K562 (cell line): ENCODE results near the gene SHANK3. TPM values are rescaled to one million over a fixed set of nuclear protein-coding genes. Genes with fewer than 3 reads are reported as not detected.
"Not testable (repeated sequence)": the region's sequence is repeated elsewhere in the genome, so short reads cannot be mapped to it uniquely, and the experiment has no call there.

Source experiments
- ATAC-seq: fragments of 200-7000 bp; cut with Tn5 transposase; 3 replicates; pipeline ENCODE4 v1.9.1; 2020; ENCODE audit warnings: moderate library complexity
- BruUV-seq: library from RNA; stranded (reverse); fragments of 400-500 nt; replicated peaks from 2 replicates; lab custom pipeline; 2021; lab: Mats Ljungman, UMichigan
- CTCF ChIA-PET: fragments of 300-600 bp; formaldehyde crosslinking; extraction: SDS; loops from one replicate; lab custom pipeline; 2021; ENCODE audit warnings: low intra/inter-chr PET ratio; lab: Yijun Ruan, JAX
- POLR2A ChIA-PET: fragments of 300-600, 350-650 bp; sonication (Branson Sonifier 250); formaldehyde crosslinking; extraction: SDS; loops from one replicate; lab custom pipeline; 2021; ENCODE audit warnings: antibody characterized with exemption, inconsistent platforms; lab: Yijun Ruan, JAX
- DNase-seq, 4 experiments: peaks; one replicate each; pipeline versions ENCODE4 v3.0.0 to v3.0.0-alpha.2; 2011 to 2018; ENCODE audit warnings: low spot score in 3 of 4, mixed read lengths in 3 of 4; ENCODE audit errors: extremely low read depth in 1 of 4
- FAIRE-seq: peaks from 2 replicates; lab custom pipeline; 2011; peaks lifted over from hg19 to GRCh38; lab: Jason Lieb, UNC
- H2AFZ ChIP-seq: 2 replicates; pipeline ENCODE4 v1.6.0; 2011; ENCODE audit warnings: low read depth, low read length, control low read depth, inconsistent platforms
- H3K27ac ChIP-seq: fragments of 200-600 bp; 3 replicates; pipeline ENCODE4 v1.8.0; 2011; ENCODE audit warnings: low read depth, mild to moderate bottlenecking, control low read depth, inconsistent platforms, low read length, moderate library complexity, mixed read lengths; ENCODE audit errors: extremely low read depth
- H3K27me3 ChIP-seq, 2 experiments: fragments of 300-600 bp in 1 of 2; 2 replicates in 1 of 2; 3 replicates in 1 of 2; pipeline versions ENCODE4 v1.6.0 to v1.8.0; 2011; ENCODE audit warnings: inconsistent platforms in 2 of 2, low read length in 2 of 2, mild to moderate bottlenecking in 1 of 2, mixed read lengths in 1 of 2, moderate library complexity in 1 of 2; ENCODE audit not compliant: control insufficient read depth in 2 of 2, insufficient read depth in 2 of 2
- H3K36me3 ChIP-seq: fragments of 300-600 bp; 3 replicates; pipeline ENCODE4 v1.8.0; 2011; ENCODE audit warnings: mild to moderate bottlenecking, low read length, inconsistent platforms; ENCODE audit not compliant: control insufficient read depth, insufficient read depth
- H3K4me1 ChIP-seq, 2 experiments: fragments of 200-600 bp in 1 of 2; replicated peaks in 1 of 2; 2 replicates in 1 of 2; 3 replicates in 1 of 2; pipeline versions ENCODE4 v1.5.1 to v1.8.0; 2011; ENCODE audit warnings: inconsistent platforms in 2 of 2, low read length in 2 of 2, mild to moderate bottlenecking in 1 of 2, mixed read lengths in 1 of 2, moderate library complexity in 1 of 2; ENCODE audit not compliant: control insufficient read depth in 2 of 2, insufficient read depth in 2 of 2
- H3K4me2 ChIP-seq: 2 replicates; pipeline ENCODE4 v1.6.1; 2011; ENCODE audit warnings: low read length, control low read depth, inconsistent platforms, mixed read lengths; ENCODE audit not compliant: insufficient read depth
- H3K4me3 ChIP-seq: fragments of 200-600 bp; sonication (generic), shearing (Covaris generic); 2 replicates; pipeline ENCODE4 v1.5.1; 2016; ENCODE audit warnings: control low read depth, inconsistent platforms
- H3K79me2 ChIP-seq: fragments of 200-600 bp; 3 replicates; pipeline ENCODE4 v1.8.0; 2011; ENCODE audit warnings: low read length, inconsistent platforms; ENCODE audit not compliant: control insufficient read depth, insufficient read depth
- H3K9ac ChIP-seq, 2 experiments: 2 replicates each; pipeline versions ENCODE4 v1.6.0 to v1.6.1; 2011; ENCODE audit warnings: low read depth in 2 of 2, low read length in 2 of 2, control low read depth in 1 of 2, inconsistent platforms in 1 of 2, mild to moderate bottlenecking in 1 of 2, mixed read lengths in 1 of 2; ENCODE audit not compliant: insufficient read depth in 1 of 2
- H3K9me1 ChIP-seq: one replicate; pipeline ENCODE4 v1.6.0; 2011; ENCODE audit warnings: inconsistent platforms, mild to moderate bottlenecking, low read length, moderate library complexity; ENCODE audit not compliant: control insufficient read depth, insufficient read depth
- H3K9me3 ChIP-seq: replicated peaks from 2 replicates; pipeline ENCODE4 v1.5.1; 2011; ENCODE audit warnings: low read depth, low read length, inconsistent platforms; ENCODE audit not compliant: control insufficient read depth, insufficient read depth
- H4K20me1 ChIP-seq: replicated peaks from 2 replicates; pipeline ENCODE4 v1.6.1; 2011; ENCODE audit warnings: low read length, inconsistent platforms, mixed read lengths; ENCODE audit not compliant: control insufficient read depth, insufficient read depth
- ATF3 ChIP-seq, 2 experiments: fragments of 450-650 bp in 1 of 2; sonication (generic) in 1 of 2; formaldehyde crosslinking in 1 of 2; IDR thresholded peaks in 1 of 2; conservative IDR thresholded peaks in 1 of 2; 2 replicates each; pipeline versions ENCODE4 v1.6.1 to v1.8.1; 2016 to 2023; ENCODE audit warnings: mild to moderate bottlenecking in 2 of 2, moderate library complexity in 2 of 2, inconsistent platforms in 1 of 2, missing genetic modification reagents in 1 of 2
- CEBPB ChIP-seq: fragments of 450-650 bp; IDR thresholded peaks from 2 replicates; pipeline ENCODE4 v1.6.1; 2016; ENCODE audit warnings: missing genetic modification characterization, missing compliant biosample characterization
- PHTF2 ChIP-seq: fragments of 250-450 bp; sonication (Bioruptor Pico); IDR thresholded peaks from 2 replicates; pipeline ENCODE4 v1.5.0; 2021; ENCODE audit warnings: mild to moderate bottlenecking
- ZKSCAN3 ChIP-seq: fragments of 250-450 bp; sonication (Bioruptor Pico); IDR thresholded peaks from 2 replicates; pipeline ENCODE4 v1.4.0; 2020
- ZNF124 ChIP-seq: sonication (generic); formaldehyde crosslinking; IDR thresholded peaks from 2 replicates; pipeline ENCODE4 v1.8.1; 2022; ENCODE audit warnings: missing genetic modification reagents
- WGBS: fragments of 100-300 bp; shearing (Covaris generic); methylation state at CpG from one replicate; pipeline ENCODE4 v1.1.6; 2016; ENCODE audit warnings: low coverage, mixed read lengths; ENCODE audit not compliant: insufficient coverage; ENCODE audit errors: missing lambda C conversion rate; 5-methylcytosine and 5-hydroxymethylcytosine counted together
- in situ Hi-C: fragments of 300-500 bp; cut with MboI; formaldehyde crosslinking; loops from 4 replicates; pipeline ENCODE4 v1.15.0; 2018; ENCODE audit warnings: inconsistent platforms, mixed read lengths
- intact Hi-C: fragments of 100-400 bp; cut with micrococcal nuclease; formaldehyde crosslinking; loops from 2 replicates; pipeline ENCODE4 v1.14.2; 2022
- polyA plus RNA-seq, 8 experiments: library from polyadenylated mRNA; depleted of rRNA in 4 of 8; stranded (reverse) in 5 of 8; unstranded in 3 of 8; fragments of >200 nt; fragmentation: Nextera tagmentation in 2 of 8; fragmentation: Illumina TruSeq in 1 of 8; extraction: Ambion mirVana in 2 of 8; extraction: Trizol in 1 of 8; gene quantifications; 2 replicates each; pipeline versions ENCODE4 v1.2.1 to v1.2.3, GENCODE V29; 2011 to 2014; ENCODE audit warnings: inconsistent platforms in 1 of 8, missing spikeins in 1 of 8
- total RNA-seq, 7 experiments: library from RNA; depleted of rRNA in 6 of 7; stranded (reverse); fragments of >200 nt in 6 of 7; fragmentation: Illumina TruSeq in 2 of 7; extraction: Trizol in 2 of 7; gene quantifications; 2 replicates each; pipeline versions ENCODE4 v1.2.1 to v1.2.3, GENCODE V29; 2011 to 2021; ENCODE audit warnings: low replicate concordance in 1 of 7

SHANK3 gene
- total and polyA plus RNA-seq, 9 of the 15 experiments (the other 6 are each of a cell fraction or from before 2014, with no cell fraction given) = 0.01 to 0.07 (median 0.03) TPM; not detected in 6

DNA sequence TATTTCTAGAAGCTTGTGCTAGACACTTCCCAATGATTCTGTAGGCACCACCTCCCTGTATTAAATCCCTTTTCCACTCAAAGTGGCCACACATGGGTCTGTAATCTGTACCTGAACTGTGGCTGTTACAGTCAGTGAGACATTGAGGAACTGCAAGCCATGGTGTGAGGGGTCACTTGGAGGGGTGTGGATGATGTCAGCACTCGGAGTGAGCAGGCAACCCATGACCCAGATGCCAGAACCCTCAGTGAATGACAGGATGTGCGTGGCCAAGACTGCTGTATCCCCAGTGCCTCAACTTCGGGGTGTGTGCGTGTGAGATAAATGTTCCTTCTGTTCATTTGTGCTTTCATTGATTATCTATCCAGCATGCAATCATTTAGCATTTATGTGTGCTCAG lies 14.7 kb upstream of the SHANK3 start:
- no peak for FAIRE-seq
- no peaks in the 10 kb centered on the region for H4K20me1 ChIP-seq
- H3K9ac ChIP-seq = no peak overlapping the region
- no peak for ATAC-seq
- TF ChIP-seq PHTF2 (CRISPR knock-in tag) = no peak
- TF ChIP-seq ATF3 (IDR thresholded peaks at IDR 0.05) = no peak
- no peak for TF ChIP-seq ATF3 (CRISPR knock-in tag; conservative IDR thresholded peaks at IDR 0.05)
- TF ChIP-seq ZNF124 (CRISPR knock-in tag) = no peak
- no peak for TF ChIP-seq ZKSCAN3 (CRISPR knock-in tag)
- no peak for TF ChIP-seq CEBPB
- no peaks in the 10 kb centered on the region for H3K79me2 ChIP-seq
- peaks cover 20 to 42% of the 10 kb centered on the region in 2 experiments; a peak in 4 of 5 replicates for H3K27me3 ChIP-seq
- no peaks in the 10 kb centered on the region for H3K9me1 ChIP-seq
- no peak overlapping the region for H3K4me3 ChIP-seq
- no peak overlapping the region for H3K4me2 ChIP-seq
- no peaks in the 10 kb centered on the region for H3K4me1 ChIP-seq
- intact Hi-C loops (no loop called here), in situ Hi-C loops (no loop called here)
- H3K36me3 ChIP-seq = no peaks in the 10 kb centered on the region
- no peak overlapping the region for H3K27ac ChIP-seq
- no peak overlapping the region for H2AFZ ChIP-seq
- no TSS peak for BruUV-seq
- DNase-seq = no peak
- ChIA-PET POLR2A (no interaction called here), CTCF (no interaction called here)
- no peaks in the 10 kb centered on the region for H3K9me3 ChIP-seq
- WGBS = 0% methylated on average over 4 of the region's 4 CpGs

- H3K4me1 ChIP-seq, DNase-seq, H3K9me1 ChIP-seq, H3K36me3 ChIP-seq, H3K9ac ChIP-seq, BruUV-seq, H3K79me2 ChIP-seq, intact Hi-C loops, H3K9me3 ChIP-seq, H3K27ac ChIP-seq, H2AFZ ChIP-seq, CTCF ChIA-PET, H4K20me1 ChIP-seq, ATAC-seq, POLR2A ChIA-PET, H3K4me3 ChIP-seq, FAIRE-seq, H3K4me2 ChIP-seq, in situ Hi-C loops: not testable (repeated sequence)
- WGBS = 5% methylated on average over 5 of the region's 7 CpGs
- H3K27me3 ChIP-seq = peaks cover 16 to 33% of the 10 kb centered on the region in 2 experiments; a peak in 4 of 5 replicates
Observed at GRCh38 chr22:50659711-50660110, 12.9 kb upstream of the SHANK3 start.
